Stimulated activated CD4-positive, alpha-beta T cell treated with anti-CD3 and anti-CD28 coated beads, Interleukin-2, amount 100 ng/mL, for 24 hours (primary cell): ENCODE measurements around the gene PRKN.

Source experiments
- DNase-seq, 2 donors: peaks; one replicate each; pipeline ENCODE4 v3.0.0-alpha.2; 2020

PRKN gene

GRCh38 chr6:162364488-162364887, 363.1 kb downstream of the PRKN start:
- DNase-seq = no peak

GRCh38 chr6:162363757-162364156, 363.8 kb downstream of the PRKN start:
- DNase-seq = no peak

GRCh38 chr6:162360901-162361567, 366.5 kb downstream of the PRKN start:
- DNase-seq = no peak

GRCh38 chr6:162358625-162359024, 368.9 kb downstream of the PRKN start:
- DNase-seq = no peak

- no peak for DNase-seq
These were observed 382.5 kb downstream of the PRKN start for GRCh38 chr6:162345051-162345511.

GRCh38 chr6:162344646-162345010, 382.9 kb downstream of the PRKN start:
- DNase-seq = no peak

GRCh38 chr6:162343936-162344645, 383.5 kb downstream of the PRKN start:
- no peak for DNase-seq

- no peak for DNase-seq
These were observed 384.2 kb downstream of the PRKN start for GRCh38 chr6:162343198-162343935.

- no peak for DNase-seq
These were observed 390.2 kb downstream of the PRKN start for GRCh38 chr6:162337412-162337811.

- DNase-seq = no peak
These were observed 391.2 kb downstream of the PRKN start for GRCh38 chr6:162336359-162336758.

- no peak for DNase-seq
These were observed 395.2 kb downstream of the PRKN start for GRCh38 chr6:162332365-162332764.

GRCh38 chr6:162331911-162332310, 395.7 kb downstream of the PRKN start:
- no peak for DNase-seq

- DNase-seq = no peak
These were observed 401.7 kb downstream of the PRKN start for GRCh38 chr6:162325826-162326225.

- no peak for DNase-seq
These were observed 402.5 kb downstream of the PRKN start for GRCh38 chr6:162325051-162325450.

GRCh38 chr6:162315291-162315690, 412.3 kb downstream of the PRKN start:
- no peak for DNase-seq

- no peak for DNase-seq
These were observed 413.5 kb downstream of the PRKN start for GRCh38 chr6:162313922-162314660.

- DNase-seq = no peak
These were observed 419.7 kb downstream of the PRKN start for GRCh38 chr6:162307865-162308264.

- DNase-seq = no peak
These were observed 420.9 kb downstream of the PRKN start for GRCh38 chr6:162306616-162307015.

- no peak for DNase-seq
These were observed 426.4 kb downstream of the PRKN start for GRCh38 chr6:162301128-162301527.

- DNase-seq = no peak
These were observed 433.5 kb downstream of the PRKN start for GRCh38 chr6:162294029-162294428.

GRCh38 chr6:162292915-162293314, 434.7 kb downstream of the PRKN start:
- no peak for DNase-seq

- DNase-seq = no peak
These were observed 436.6 kb downstream of the PRKN start for GRCh38 chr6:162290846-162291465.

GRCh38 chr6:162289972-162290371, 437.6 kb downstream of the PRKN start:
- no peak for DNase-seq
